HG03025 (cell line): ENCODE measurements around the gene DGKI.
A peak's percentile ranks its signal among the peaks of the same experiment; 100 is the strongest.

Experiments
- ATAC-seq: cut with Tn5 transposase; IDR thresholded peaks from one replicate; pipeline ENCODE4 v1.9.1; 2021; ENCODE audit warnings: mild to moderate bottlenecking, moderate library complexity; ENCODE audit not compliant: unreplicated experiment, low FRiP score

DGKI gene

GRCh38 chr7:137506031-137506430, 340.7 kb downstream of the DGKI start:
- no peak for ATAC-seq

GRCh38 chr7:137501562-137501961, 345.2 kb downstream of the DGKI start:
- ATAC-seq = no peak

- no peak for ATAC-seq
Observed at GRCh38 chr7:137492889-137493288, 353.9 kb downstream of the DGKI start.

GRCh38 chr7:137489880-137490279, 356.9 kb downstream of the DGKI start:
- ATAC-seq = no peak

- no peak for ATAC-seq
Observed at GRCh38 chr7:137488038-137488437, 358.7 kb downstream of the DGKI start.

GRCh38 chr7:137485818-137486217, 361.0 kb downstream of the DGKI start:
- ATAC-seq = no peak

GRCh38 chr7:137484326-137484725, 362.4 kb downstream of the DGKI start:
- ATAC-seq = no peak

- ATAC-seq = no peak
Observed at GRCh38 chr7:137482466-137482865, 364.3 kb downstream of the DGKI start.

GRCh38 chr7:137480824-137481365, 365.9 kb downstream of the DGKI start:
- ATAC-seq = peak; percentile 50

- ATAC-seq = peak; percentile 71
Observed at GRCh38 chr7:137480401-137480800, 366.4 kb downstream of the DGKI start.

- ATAC-seq = no peak
Observed at GRCh38 chr7:137476937-137477336, 369.8 kb downstream of the DGKI start.

- no peak for ATAC-seq
Observed at GRCh38 chr7:137475966-137476365, 370.8 kb downstream of the DGKI start.

- ATAC-seq = no peak
Observed at GRCh38 chr7:137474540-137475026, 372.2 kb downstream of the DGKI start.

GRCh38 chr7:137471128-137471527, 375.6 kb downstream of the DGKI start:
- no peak for ATAC-seq

GRCh38 chr7:137469858-137470257, 376.9 kb downstream of the DGKI start:
- ATAC-seq = no peak

GRCh38 chr7:137469191-137469811, 377.5 kb downstream of the DGKI start:
- ATAC-seq = no peak

GRCh38 chr7:137462847-137463246, 383.9 kb downstream of the DGKI start:
- no peak for ATAC-seq

- ATAC-seq = no peak
Observed at GRCh38 chr7:137462074-137462715, 384.6 kb downstream of the DGKI start.

- ATAC-seq = no peak
Observed at GRCh38 chr7:137458399-137458798, 388.4 kb downstream of the DGKI start.

GRCh38 chr7:137454767-137455166, 392.0 kb downstream of the DGKI start:
- ATAC-seq = no peak

GRCh38 chr7:137454246-137454724, 392.5 kb downstream of the DGKI start:
- peak; percentile 52 for ATAC-seq

- no peak for ATAC-seq
Observed at GRCh38 chr7:137453356-137453755, 393.4 kb downstream of the DGKI start.
